GM12878 (cell line): ENCODE data around the gene NUP210L. TPM values are rescaled to one million over a fixed set of nuclear protein-coding genes. Genes with fewer than 3 reads are reported as not detected.
A peak's percentile ranks its signal among the peaks of the same experiment; 100 is the strongest.

Experiments used
- ATF7 ChIP-seq: fragments of 450-650 bp; IDR thresholded peaks from 2 replicates; pipeline ENCODE4 v1.6.1; 2016; ENCODE audit warnings: low read depth, mild to moderate bottlenecking
- BCL11A ChIP-seq: IDR thresholded peaks from 2 replicates; pipeline ENCODE4 v1.6.1; 2011; ENCODE audit warnings: low read depth, low read length
- CREB1 ChIP-seq: IDR thresholded peaks from 2 replicates; pipeline ENCODE4 v1.6.1; 2012; ENCODE audit warnings: low read depth, mild to moderate bottlenecking, inconsistent platforms
- EP300 ChIP-seq, 2 experiments: fragments of 150-350 bp in 1 of 2; IDR thresholded peaks; 2 replicates each; pipeline ENCODE4 v1.6.1; 2011 to 2012; ENCODE audit warnings: low read depth in 2 of 2, low read length in 2 of 2, borderline replicate concordance in 1 of 2, improper control_type of control experiment in 1 of 2, inconsistent platforms in 1 of 2; ENCODE audit not compliant: control insufficient read depth in 1 of 2
- FOS ChIP-seq: IDR thresholded peaks from 3 replicates; pipeline ENCODE4 v1.6.1; 2011; ENCODE audit warnings: borderline replicate concordance; ENCODE audit not compliant: insufficient read length; ENCODE audit errors: extremely low read depth
- FOXM1 ChIP-seq: IDR thresholded peaks from 2 replicates; pipeline ENCODE4 v1.6.1; 2012; ENCODE audit warnings: low read depth, mild to moderate bottlenecking, inconsistent platforms, low read length, moderate library complexity
- GABPA ChIP-seq: IDR thresholded peaks from 2 replicates; pipeline ENCODE4 v1.6.1; 2014; ENCODE audit warnings: antibody characterized with exemption, low read depth, mild to moderate bottlenecking, inconsistent platforms
- HDGF ChIP-seq: fragments of 450-650 bp; IDR thresholded peaks from 2 replicates; pipeline ENCODE4 v1.6.1; 2016; ENCODE audit warnings: antibody characterized with exemption
- JUNB ChIP-seq: IDR thresholded peaks from 2 replicates; pipeline ENCODE4 v1.6.1; 2016; ENCODE audit warnings: antibody characterized with exemption, mild to moderate bottlenecking
- KLF5 ChIP-seq: fragments of 450-650 bp; IDR thresholded peaks from 2 replicates; pipeline ENCODE4 v1.6.1; 2014; ENCODE audit warnings: mild to moderate bottlenecking; ENCODE audit not compliant: partially characterized antibody
- MAX ChIP-seq: IDR thresholded peaks from 2 replicates; pipeline ENCODE4 v1.6.1; 2012; ENCODE audit warnings: low read depth, low read length, improper control_type of control experiment
- NR2F1 ChIP-seq: fragments of 450-650 bp; conservative IDR thresholded peaks from 2 replicates; pipeline ENCODE4 v1.6.1; 2017; ENCODE audit warnings: mild to moderate bottlenecking
- PBX3 ChIP-seq: IDR thresholded peaks from 2 replicates; pipeline ENCODE4 v1.6.1; 2011; ENCODE audit warnings: mild to moderate bottlenecking, low read depth, low read length, moderate library complexity; ENCODE audit not compliant: insufficient replicate concordance
- RAD21 ChIP-seq: IDR thresholded peaks from 2 replicates; pipeline ENCODE4 v1.6.1; 2011; ENCODE audit warnings: mild to moderate bottlenecking, low read depth, low read length, moderate library complexity; ENCODE audit not compliant: insufficient read depth
- RAD51 ChIP-seq: fragments of 450-650 bp; IDR thresholded peaks from 2 replicates; pipeline ENCODE4 v1.6.1; 2016; ENCODE audit warnings: moderate library complexity, mild to moderate bottlenecking, inconsistent platforms
- RELA ChIP-seq: fragments of 450-650 bp; IDR thresholded peaks from 2 replicates; pipeline ENCODE4 v1.8.0; 2014; ENCODE audit warnings: borderline replicate concordance; ENCODE audit not compliant: partially characterized antibody
- SIN3A ChIP-seq: IDR thresholded peaks from 2 replicates; pipeline ENCODE4 v1.6.1; 2012; ENCODE audit warnings: low read depth, low read length, improper control_type of control experiment
- SRF ChIP-seq, 2 experiments: IDR thresholded peaks; 2 replicates each; pipeline ENCODE4 v1.6.1; 2011; ENCODE audit warnings: low read depth in 2 of 2, low read length in 2 of 2, mild to moderate bottlenecking in 1 of 2, moderate library complexity in 1 of 2
- SUPT20H ChIP-seq: IDR thresholded peaks from 2 replicates; pipeline ENCODE4 v1.6.1; 2011; ENCODE audit warnings: low read depth, mild to moderate bottlenecking, low read length, moderate library complexity, borderline replicate concordance; ENCODE audit not compliant: control insufficient read depth
- YY1 ChIP-seq: IDR thresholded peaks from 2 replicates; pipeline ENCODE4 v1.6.1; 2011; ENCODE audit warnings: low read depth, mild to moderate bottlenecking, low read length
- ZNF384 ChIP-seq: IDR thresholded peaks from 2 replicates; pipeline ENCODE4 v1.6.1; 2012; ENCODE audit warnings: low read depth, mild to moderate bottlenecking, low read length, improper control_type of control experiment, borderline replicate concordance
- polyA plus RNA-seq, 11 experiments: library from polyadenylated mRNA; depleted of rRNA in 4 of 11; unstranded in 6 of 11; stranded (reverse) in 5 of 11; fragments of >200 nt; fragmentation: Nextera tagmentation in 4 of 11; fragmentation: Illumina TruSeq in 1 of 11; extraction: Ambion mirVana in 4 of 11; extraction: Trizol in 1 of 11; gene quantifications; 1 replicate in 1 of 11; 2 replicates in 10 of 11; pipeline versions ENCODE4 v1.2.1 to v1.2.3, GENCODE V29; 2011 to 2016; ENCODE audit warnings: inconsistent platforms in 2 of 11, missing spikeins in 2 of 11, low read depth in 1 of 11
- total RNA-seq, 4 experiments: library from RNA; depleted of rRNA in 3 of 4; stranded (reverse); fragments of >200 nt in 3 of 4; fragmentation: Illumina TruSeq in 1 of 4; extraction: Trizol in 1 of 4; gene quantifications; 2 replicates each; pipeline versions ENCODE4 v1.2.1 to v1.2.3, GENCODE V29; 2013 to 2021
- TF ChIP-seq, protein P1 (sequence below): fragments of 450-650 bp; IDR thresholded peaks from 2 replicates; pipeline ENCODE4 v1.6.1; 2017; ENCODE audit warnings: mild to moderate bottlenecking, moderate library complexity
- TF ChIP-seq, protein P2 (sequence below): fragments of 450-650 bp; IDR thresholded peaks from 2 replicates; pipeline ENCODE4 v1.6.1; 2017; ENCODE audit warnings: mild to moderate bottlenecking

Gene NUP210L
- total and polyA plus RNA-seq, 10 of the 15 experiments (the other 5 are each of a cell fraction or from before 2014, with no cell fraction given) = 0.04 to 0.08 (median 0.07) TPM; not detected in 7

GRCh38 chr1:154183046-154183915, 28.4 kb upstream of the NUP210L start (continued):
- TF ChIP-seq, protein P1, sequence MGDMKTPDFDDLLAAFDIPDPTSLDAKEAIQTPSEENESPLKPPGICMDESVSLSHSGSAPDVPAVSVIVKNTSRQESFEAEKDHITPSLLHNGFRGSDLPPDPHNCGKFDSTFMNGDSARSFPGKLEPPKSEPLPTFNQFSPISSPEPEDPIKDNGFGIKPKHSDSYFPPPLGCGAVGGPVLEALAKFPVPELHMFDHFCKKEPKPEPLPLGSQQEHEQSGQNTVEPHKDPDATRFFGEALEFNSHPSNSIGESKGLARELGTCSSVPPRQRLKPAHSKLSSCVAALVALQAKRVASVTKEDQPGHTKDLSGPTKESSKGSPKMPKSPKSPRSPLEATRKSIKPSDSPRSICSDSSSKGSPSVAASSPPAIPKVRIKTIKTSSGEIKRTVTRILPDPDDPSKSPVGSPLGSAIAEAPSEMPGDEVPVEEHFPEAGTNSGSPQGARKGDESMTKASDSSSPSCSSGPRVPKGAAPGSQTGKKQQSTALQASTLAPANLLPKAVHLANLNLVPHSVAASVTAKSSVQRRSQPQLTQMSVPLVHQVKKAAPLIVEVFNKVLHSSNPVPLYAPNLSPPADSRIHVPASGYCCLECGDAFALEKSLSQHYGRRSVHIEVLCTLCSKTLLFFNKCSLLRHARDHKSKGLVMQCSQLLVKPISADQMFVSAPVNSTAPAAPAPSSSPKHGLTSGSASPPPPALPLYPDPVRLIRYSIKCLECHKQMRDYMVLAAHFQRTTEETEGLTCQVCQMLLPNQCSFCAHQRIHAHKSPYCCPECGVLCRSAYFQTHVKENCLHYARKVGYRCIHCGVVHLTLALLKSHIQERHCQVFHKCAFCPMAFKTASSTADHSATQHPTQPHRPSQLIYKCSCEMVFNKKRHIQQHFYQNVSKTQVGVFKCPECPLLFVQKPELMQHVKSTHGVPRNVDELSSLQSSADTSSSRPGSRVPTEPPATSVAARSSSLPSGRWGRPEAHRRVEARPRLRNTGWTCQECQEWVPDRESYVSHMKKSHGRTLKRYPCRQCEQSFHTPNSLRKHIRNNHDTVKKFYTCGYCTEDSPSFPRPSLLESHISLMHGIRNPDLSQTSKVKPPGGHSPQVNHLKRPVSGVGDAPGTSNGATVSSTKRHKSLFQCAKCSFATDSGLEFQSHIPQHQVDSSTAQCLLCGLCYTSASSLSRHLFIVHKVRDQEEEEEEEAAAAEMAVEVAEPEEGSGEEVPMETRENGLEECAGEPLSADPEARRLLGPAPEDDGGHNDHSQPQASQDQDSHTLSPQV = no peak
- TF ChIP-seq FOXM1 (no peak), KLF5 (peak; percentile 32), EP300 (IDR thresholded peaks at IDR 0.05; ENCODE audit: borderline replicate concordance in 1 of 2, control insufficient read depth in 1 of 2, low read depth in 2 of 2, low read length in 2 of 2) (no peak), BCL11A (no peak), FOS (no peak), RAD51 (no peak), MAX (no peak; the same call in 1 of the 2 replicates), RELA (no peak), YY1 (peak; percentile 51; the same call in 1 of the 2 replicates), NR2F1 (peak; percentile 98), ATF7 (0 out of 2 replicates have a peak, but pooled peaks have one; percentile 26), HDGF (peak; percentile 87; the same call in 1 of the 2 replicates), RAD21 (no peak), CREB1 (peak; percentile 95), GABPA (peak; percentile 91), SUPT20H (no peak), SIN3A (no peak; the same call in 1 of the 2 replicates), PBX3 (no peak), ZNF384 (no peak), JUNB (no peak), SRF (IDR thresholded peaks at IDR 0.05; ENCODE audit: low read depth in 2 of 2, low read length in 2 of 2) (no peak)
- TF ChIP-seq, protein P2, sequence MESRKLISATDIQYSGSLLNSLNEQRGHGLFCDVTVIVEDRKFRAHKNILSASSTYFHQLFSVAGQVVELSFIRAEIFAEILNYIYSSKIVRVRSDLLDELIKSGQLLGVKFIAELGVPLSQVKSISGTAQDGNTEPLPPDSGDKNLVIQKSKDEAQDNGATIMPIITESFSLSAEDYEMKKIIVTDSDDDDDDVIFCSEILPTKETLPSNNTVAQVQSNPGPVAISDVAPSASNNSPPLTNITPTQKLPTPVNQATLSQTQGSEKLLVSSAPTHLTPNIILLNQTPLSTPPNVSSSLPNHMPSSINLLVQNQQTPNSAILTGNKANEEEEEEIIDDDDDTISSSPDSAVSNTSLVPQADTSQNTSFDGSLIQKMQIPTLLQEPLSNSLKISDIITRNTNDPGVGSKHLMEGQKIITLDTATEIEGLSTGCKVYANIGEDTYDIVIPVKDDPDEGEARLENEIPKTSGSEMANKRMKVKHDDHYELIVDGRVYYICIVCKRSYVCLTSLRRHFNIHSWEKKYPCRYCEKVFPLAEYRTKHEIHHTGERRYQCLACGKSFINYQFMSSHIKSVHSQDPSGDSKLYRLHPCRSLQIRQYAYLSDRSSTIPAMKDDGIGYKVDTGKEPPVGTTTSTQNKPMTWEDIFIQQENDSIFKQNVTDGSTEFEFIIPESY = no peak
